T-helper 2 cell (primary cell): Measurements from ENCODE around the gene C1orf198.

Source experiments
- DNase-seq, 5 experiments: peaks; one replicate each; pipeline versions ENCODE4 v3.0.0 to v3.0.0-alpha.2; 2012 to 2022

The C1orf198 gene

GRCh38 chr1:230892018-230892491, 23.7 kb upstream of the C1orf198 start:
- DNase-seq, result no peak

- no peak for DNase-seq
Observed at GRCh38 chr1:230891413-230891812, 23.1 kb upstream of the C1orf198 start.

DNA sequence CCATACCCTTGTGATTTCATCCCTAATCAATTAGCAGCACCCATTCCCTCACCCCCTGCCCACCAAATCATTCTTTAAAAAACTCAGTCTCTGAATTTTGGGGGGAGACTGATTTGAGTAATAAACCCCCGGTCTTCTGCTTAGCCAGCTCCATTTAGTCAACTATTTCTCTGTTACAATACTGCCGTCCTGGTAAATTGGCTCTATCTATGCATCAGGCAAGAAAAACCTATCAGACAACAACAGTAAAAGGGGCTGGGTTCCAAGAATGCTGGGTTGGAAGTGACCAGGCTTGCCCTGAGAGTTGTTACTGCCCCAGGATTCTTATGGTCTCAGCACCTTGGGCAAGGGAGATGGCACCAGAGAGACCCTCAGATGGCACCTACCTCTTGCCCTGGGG, 16.3 kb upstream of the C1orf198 start:
- no peak for DNase-seq

DNA sequence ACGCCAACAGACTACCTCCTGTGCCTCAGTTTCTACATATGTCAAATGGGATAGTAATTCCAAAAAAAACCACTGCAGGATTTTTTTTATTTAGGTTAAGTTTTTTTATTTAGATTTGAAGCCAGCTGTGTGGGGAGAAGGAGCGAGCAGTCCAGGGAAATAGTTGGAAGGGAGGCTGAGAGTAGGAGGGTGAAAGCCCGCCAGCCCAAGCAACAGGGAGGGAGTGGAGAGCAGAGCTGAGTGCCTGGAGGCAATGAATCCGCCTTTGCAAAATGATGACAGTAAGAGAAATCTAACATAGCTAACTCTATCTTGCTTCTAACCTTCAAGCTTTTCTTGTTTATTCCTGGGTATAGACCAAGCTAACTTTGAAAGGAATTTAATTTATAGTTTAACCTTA, 15.6 kb upstream of the C1orf198 start:
- DNase-seq, result no peak

DNA sequence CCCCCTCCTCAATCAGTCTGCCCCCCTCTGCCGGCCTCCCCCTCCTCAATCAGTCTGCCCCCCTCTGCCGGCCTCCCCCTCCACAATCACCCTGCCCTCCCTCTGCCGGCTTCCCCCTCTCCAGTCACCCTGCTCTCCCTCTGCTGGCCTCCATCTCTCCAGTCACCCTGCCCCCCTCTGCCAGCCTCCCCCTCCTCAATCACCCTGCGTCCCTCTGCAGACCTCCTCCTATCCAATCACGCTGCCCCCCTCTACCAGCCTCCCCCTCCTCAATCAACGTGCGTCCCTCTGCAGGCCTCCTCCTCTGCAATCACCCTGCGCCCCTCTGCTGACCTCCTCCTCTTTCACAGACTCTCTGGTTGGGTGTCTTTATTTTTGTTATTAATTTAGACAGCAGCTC, 11.5 kb upstream of the C1orf198 start:
- DNase-seq, result no peak

DNA sequence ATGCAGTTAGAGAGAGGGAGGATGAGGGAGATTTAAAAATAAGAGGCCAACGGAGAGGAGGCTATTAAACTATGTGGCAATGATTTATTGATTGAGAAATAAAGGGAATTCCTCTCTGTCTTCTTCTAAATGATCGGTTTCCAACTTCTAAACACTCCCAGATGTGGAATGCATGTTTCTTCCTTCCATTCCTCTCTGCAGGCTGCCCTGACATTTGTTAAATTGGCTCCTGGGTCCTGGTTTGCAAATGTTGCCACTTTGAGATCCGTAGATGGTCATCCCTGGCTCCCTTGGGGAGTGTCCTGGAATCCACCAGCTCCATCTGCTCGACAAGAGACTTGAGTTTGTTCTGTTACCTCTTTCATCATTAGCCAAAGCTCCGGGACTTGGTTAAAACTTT, 10.3 kb upstream of the C1orf198 start:
- DNase-seq, result no peak

DNA sequence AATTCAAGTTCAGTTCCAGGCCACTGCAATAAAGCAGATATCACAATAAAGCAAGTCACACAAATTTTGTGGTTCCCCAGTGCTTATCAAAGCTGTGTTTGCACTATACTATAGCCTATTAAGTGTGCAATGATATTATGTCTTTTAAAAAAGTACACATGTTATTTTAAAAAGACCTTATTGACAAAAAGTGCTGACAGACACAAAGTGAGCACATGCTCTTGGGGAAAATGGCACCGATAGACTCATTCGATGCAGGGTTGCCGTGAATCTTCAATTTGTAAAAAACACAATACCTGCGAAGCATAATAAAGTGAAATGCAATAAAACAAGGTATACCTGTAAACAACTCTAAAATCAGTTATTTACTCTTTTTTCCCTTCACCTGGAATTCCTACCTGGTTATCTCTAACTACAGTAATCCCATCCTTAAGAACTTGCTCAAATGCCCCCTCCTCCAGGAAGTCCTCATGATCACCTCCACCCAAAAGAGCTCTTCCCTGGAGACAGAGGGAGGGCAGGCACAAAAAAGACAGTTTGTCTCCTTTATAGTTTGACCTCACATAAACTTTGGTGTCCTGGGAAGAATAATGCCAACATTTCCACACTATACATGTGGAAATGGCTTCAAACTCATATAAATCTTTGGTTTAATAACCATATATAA, 9.7 kb upstream of the C1orf198 start:
- DNase-seq, result no peak

DNA sequence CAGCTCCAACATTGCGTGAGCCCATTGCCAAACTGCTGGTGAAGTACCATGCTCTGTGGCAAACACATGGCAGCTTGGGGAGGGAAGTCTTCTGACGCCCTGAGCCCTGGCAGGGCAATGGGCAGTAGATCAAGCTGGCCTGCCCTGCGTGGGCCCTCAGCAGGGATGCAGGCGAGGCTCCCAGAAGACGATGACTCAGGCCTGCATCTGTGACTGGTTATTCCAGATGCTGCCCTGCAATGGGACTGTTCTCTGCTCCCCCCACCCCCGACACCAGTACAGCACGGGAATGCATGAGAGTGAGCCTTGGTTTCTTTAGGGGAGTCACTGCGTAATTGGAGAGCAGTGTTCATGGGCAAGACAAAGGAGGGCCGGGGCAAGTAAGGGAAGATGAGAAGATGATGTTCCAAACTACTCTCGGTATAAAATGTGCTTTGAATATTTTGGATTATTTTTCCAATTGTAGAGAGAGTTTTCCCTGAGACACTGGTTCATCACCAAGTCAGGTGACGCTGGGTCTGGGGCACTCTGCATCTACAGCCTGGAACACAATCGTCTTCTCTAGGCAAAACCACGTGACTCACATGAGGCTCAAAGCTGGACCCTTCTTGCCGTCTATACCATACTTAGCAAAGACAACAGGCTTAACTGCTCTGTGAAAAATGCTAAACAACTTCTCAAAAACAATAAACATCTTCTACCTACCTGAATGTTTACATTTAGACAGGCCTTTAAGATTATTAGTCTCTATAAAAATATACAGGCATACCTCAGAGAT, 9.0 kb upstream of the C1orf198 start:
- DNase-seq, result no peak

GRCh38 chr1:230876660-230877059, 8.3 kb upstream of the C1orf198 start:
- DNase-seq, result no peak

GRCh38 chr1:230875370-230875769, 7.0 kb upstream of the C1orf198 start:
- DNase-seq, result no peak

GRCh38 chr1:230870916-230871315, 2.6 kb upstream of the C1orf198 start:
- DNase-seq, result no peak

DNA sequence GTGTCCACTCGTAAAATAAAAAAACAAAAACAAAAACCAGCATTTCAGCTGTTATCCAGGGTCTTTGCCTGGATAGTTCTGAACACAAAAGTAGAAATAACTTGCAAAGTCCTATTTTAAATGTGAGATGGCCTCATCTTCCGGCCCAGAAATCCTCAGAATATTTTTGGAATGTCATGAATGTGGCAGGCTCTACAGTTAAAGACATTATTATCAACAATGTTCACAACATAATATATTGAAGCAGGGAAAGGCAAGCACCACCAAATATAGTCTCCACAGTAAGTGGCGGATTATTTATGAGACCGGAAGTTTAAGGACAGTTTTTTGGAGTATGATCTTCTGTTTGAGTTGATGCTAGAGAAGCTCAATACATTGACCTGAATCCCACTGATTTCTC, 1.2 kb upstream of the C1orf198 start:
- no peak for DNase-seq

GRCh38 chr1:230868736-230869385, 540 bp upstream of the C1orf198 start:
- DNase-seq, result peak in 1 of 5 experiments; percentile 20

GRCh38 chr1:230867101-230867902, 1.0 kb downstream of the C1orf198 start:
- no peak for DNase-seq

DNA sequence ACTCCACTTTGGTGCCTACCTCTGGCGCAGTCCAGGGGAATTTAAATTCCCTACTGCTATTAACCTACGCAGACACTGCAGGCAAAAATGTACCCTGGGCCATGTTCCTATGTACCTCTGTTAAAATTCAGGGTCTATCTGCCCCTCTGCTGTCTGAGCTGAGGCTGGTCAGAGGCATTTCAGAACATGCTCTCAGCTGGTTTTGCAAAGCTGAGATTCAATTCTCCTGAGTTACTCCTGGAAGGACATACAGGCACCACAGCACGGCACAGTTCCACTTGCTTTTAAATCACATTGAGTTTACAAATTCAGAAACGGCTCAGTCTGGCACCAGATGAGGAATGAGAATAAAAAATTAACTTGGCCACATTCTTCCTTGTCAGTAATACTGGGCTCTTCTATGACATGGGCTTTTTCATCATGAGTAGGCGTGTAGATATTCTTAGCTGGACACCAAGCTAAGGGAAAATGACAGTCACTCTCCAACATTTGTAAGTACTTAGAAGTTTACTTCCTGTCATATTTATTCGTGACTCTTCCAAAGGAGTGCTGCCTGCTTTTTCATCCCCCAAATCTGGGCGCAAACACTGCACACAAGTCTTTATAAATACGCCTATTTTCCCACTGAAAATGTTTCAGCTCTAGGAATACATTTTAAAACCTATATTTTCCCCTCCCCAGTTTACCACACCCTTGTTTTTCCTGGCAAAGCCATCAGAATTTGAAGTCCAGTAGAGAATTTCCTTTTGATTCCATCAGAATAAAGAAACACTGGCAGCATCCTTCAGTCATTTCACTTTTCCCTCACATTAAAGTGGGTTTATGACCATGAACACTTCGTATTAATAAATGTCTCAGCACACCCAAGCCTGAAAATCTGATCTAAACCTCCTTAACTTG, 1.9 kb downstream of the C1orf198 start:
- DNase-seq, result no peak

- DNase-seq, result no peak
Observed at GRCh38 chr1:230865062-230865817, 3.1 kb downstream of the C1orf198 start.

- no peak for DNase-seq
Observed at GRCh38 chr1:230864441-230864840, 3.9 kb downstream of the C1orf198 start.

DNA sequence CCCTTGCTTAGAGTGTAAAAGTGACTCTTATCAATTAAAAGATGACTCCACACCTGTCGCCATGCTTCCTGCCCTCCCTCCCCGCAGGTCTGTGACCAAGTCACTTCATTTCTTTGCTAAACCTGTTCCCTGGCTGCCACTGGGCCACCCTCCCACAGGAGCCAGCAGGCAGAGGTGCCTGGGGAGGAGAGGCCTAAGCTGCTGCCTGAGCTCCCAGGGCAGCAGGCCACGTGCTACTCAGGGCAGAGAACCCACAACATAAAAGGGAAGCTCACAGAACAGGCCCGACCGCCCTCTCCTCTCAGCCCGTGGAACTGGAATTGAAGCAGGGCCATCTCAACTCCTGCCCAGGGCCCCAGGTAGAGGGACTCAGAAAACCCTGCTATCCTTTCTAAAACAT, 4.9 kb downstream of the C1orf198 start:
- no peak for DNase-seq

DNA sequence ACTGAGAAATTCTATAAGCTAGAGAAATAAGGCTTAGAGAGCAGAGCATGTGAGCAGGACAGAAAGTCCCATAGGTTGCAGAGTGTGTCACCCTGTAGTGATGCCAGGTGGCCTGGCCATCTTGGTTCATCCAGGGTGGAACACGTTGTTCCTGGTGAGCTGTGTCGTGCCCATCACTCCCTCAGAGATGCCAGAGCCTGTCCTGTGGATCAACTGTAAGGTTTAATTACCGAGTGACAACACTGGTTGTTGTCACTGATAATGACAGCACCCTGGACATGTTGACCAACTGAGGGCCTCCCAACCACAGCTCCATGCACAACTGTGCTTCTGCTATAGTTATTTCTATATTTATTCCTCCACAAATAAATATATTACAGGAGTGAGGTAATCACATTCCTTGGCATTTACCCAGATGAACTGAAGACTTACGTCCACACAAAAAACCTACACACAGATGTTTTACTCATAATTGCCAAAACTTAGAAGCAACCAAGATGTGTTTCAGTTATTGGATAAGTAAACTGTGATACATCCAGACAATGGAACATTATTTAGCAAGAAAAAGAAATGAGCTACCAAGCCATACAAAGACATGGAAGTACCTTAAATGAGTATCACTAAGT, 6.2 kb downstream of the C1orf198 start:
- DNase-seq, result no peak

GRCh38 chr1:230861489-230861888, 6.8 kb downstream of the C1orf198 start:
- no peak for DNase-seq
